K562 (cell line): Measurements from ENCODE around the gene GNAQ. TPM values are rescaled to one million over a fixed set of nuclear protein-coding genes. Genes with fewer than 3 reads are reported as not detected.

Source experiments
- CBFA2T3 ChIP-seq: fragments of 450-650 bp; IDR thresholded peaks from 2 replicates; pipeline ENCODE4 v1.6.1; 2017
- CXXC5 ChIP-seq: fragments of 250-450 bp; sonication (Bioruptor Pico); IDR thresholded peaks from 2 replicates; pipeline ENCODE4 v1.8.0; 2022; ENCODE audit warnings: inconsistent platforms, mild to moderate bottlenecking, moderate library complexity
- FOXJ2 ChIP-seq: fragments of 200-800 bp; sonication (Bioruptor generic); IDR thresholded peaks from 2 replicates; pipeline ENCODE4 v1.6.1; 2016; ENCODE audit warnings: missing genetic modification characterization, missing compliant biosample characterization
- HMGN3 ChIP-seq: IDR thresholded peaks from 2 replicates; pipeline ENCODE4 v1.6.1; 2011; ENCODE audit warnings: borderline replicate concordance, low read depth, mild to moderate bottlenecking, mixed read lengths, low read length; ENCODE audit not compliant: insufficient read length; ENCODE audit errors: extremely low read depth
- HNRNPL ChIP-seq: fragments of 200-400 bp; formaldehyde crosslinking; IDR thresholded peaks from 2 replicates; pipeline ENCODE4 v1.6.1; 2017; ENCODE audit warnings: low read depth, mild to moderate bottlenecking, low read length
- JUND ChIP-seq, 2 experiments: IDR thresholded peaks; 2 replicates in 1 of 2; 3 replicates in 1 of 2; pipeline ENCODE4 v1.6.1; 2011; ENCODE audit warnings: borderline replicate concordance in 2 of 2, low read depth in 2 of 2, low read length in 2 of 2, improper control_type of control experiment in 1 of 2, missing biosample characterization in 1 of 2, missing genetic modification characterization in 1 of 2, missing genetic modification reagents in 1 of 2
- KLF10 ChIP-seq: fragments of 250-450 bp; sonication (Bioruptor Pico); IDR thresholded peaks from 2 replicates; pipeline ENCODE4 v1.6.1; 2021; ENCODE audit warnings: matching md5 sums
- MEIS2 ChIP-seq: fragments of 450-650 bp; IDR thresholded peaks from 2 replicates; pipeline ENCODE4 v1.6.1; 2014; ENCODE audit warnings: mild to moderate bottlenecking; ENCODE audit not compliant: partially characterized antibody
- NEUROD1 ChIP-seq: fragments of 150-350 bp; IDR thresholded peaks from 2 replicates; pipeline ENCODE4 v1.6.1; 2014; ENCODE audit warnings: borderline replicate concordance, low read length, low read depth; ENCODE audit not compliant: partially characterized antibody
- NR2C1 ChIP-seq, 2 experiments: fragments of 450-650 bp; IDR thresholded peaks; 2 replicates each; pipeline ENCODE4 v1.6.1; 2017; ENCODE audit warnings: mild to moderate bottlenecking in 2 of 2, antibody characterized with exemption in 1 of 2, inconsistent platforms in 1 of 2, missing compliant biosample characterization in 1 of 2, missing genetic modification characterization in 1 of 2
- TAF7 ChIP-seq: fragments of 450-650 bp; IDR thresholded peaks from 2 replicates; pipeline ENCODE4 v1.6.1; 2016; ENCODE audit warnings: missing genetic modification characterization, missing compliant biosample characterization
- ZBED1 ChIP-seq: IDR thresholded peaks from 2 replicates; pipeline ENCODE4 v1.6.1; 2014
- ZNF165 ChIP-seq: fragments of 250-450 bp; sonication (Bioruptor Pico); IDR thresholded peaks from 2 replicates; pipeline ENCODE4 v1.4.0; 2020; ENCODE audit warnings: borderline replicate concordance
- ZNF644 ChIP-seq: fragments of 200-800 bp; sonication (Bioruptor generic); IDR thresholded peaks from 2 replicates; pipeline ENCODE4 v1.6.1; 2016; ENCODE audit warnings: low read depth, missing genetic modification characterization, missing compliant biosample characterization
- polyA plus RNA-seq, 8 experiments: library from polyadenylated mRNA; depleted of rRNA in 4 of 8; stranded (reverse) in 5 of 8; unstranded in 3 of 8; fragments of >200 nt; fragmentation: Nextera tagmentation in 2 of 8; fragmentation: Illumina TruSeq in 1 of 8; extraction: Ambion mirVana in 2 of 8; extraction: Trizol in 1 of 8; gene quantifications; 2 replicates each; pipeline versions ENCODE4 v1.2.1 to v1.2.3, GENCODE V29; 2011 to 2014; ENCODE audit warnings: inconsistent platforms in 1 of 8, missing spikeins in 1 of 8
- total RNA-seq, 7 experiments: library from RNA; depleted of rRNA in 6 of 7; stranded (reverse); fragments of >200 nt in 6 of 7; fragmentation: Illumina TruSeq in 2 of 7; extraction: Trizol in 2 of 7; gene quantifications; 2 replicates each; pipeline versions ENCODE4 v1.2.1 to v1.2.3, GENCODE V29; 2011 to 2021; ENCODE audit warnings: low replicate concordance in 1 of 7
- TF ChIP-seq, protein P1 (sequence below): fragments of 250-450 bp; sonication (Bioruptor Pico); IDR thresholded peaks from 2 replicates; pipeline ENCODE4 v1.4.0; 2020; ENCODE audit warnings: borderline replicate concordance
- TF ChIP-seq, protein P2 (sequence below): fragments of 450-650 bp; formaldehyde crosslinking; IDR thresholded peaks from 2 replicates; pipeline ENCODE4 v1.4.0; 2020; ENCODE audit warnings: mild to moderate bottlenecking
- TF ChIP-seq, protein P3 (sequence below), 2 experiments: fragments of 450-650 bp; IDR thresholded peaks; 2 replicates each; pipeline ENCODE4 v1.6.1; 2016; ENCODE audit warnings: mild to moderate bottlenecking in 2 of 2, borderline replicate concordance in 1 of 2, low read depth in 1 of 2, moderate library complexity in 1 of 2

The GNAQ gene
- total and polyA plus RNA-seq, 9 of the 15 experiments (the other 6 are each of a cell fraction or from before 2014, with no cell fraction given), result 4.8 to 27.9 (median 17.5) TPM

DNA sequence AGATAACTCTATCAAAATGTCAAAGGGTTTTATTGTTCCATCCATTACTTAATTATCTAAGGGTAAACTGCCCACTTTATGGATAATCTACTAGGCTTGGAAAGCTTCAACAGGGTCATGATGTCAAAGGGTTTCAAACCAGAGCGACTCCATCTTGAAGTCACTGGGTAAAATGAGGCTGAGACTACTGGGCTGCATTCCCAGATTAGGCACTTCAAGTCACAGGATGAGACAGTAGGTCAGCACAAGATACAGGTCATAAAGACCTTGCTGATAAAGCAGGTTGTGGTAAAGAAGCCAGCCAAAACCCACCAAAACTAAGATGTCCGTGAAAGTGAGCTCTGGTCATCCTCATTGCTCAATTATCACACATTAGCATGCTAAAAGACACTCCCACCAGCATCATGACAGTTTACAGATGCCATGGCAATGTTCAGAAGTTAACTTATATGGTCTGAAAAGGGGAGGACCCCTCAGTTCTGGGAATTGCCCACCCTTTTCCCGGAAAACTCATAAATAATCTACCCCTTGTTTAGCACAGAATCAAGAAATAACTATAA, 138.6 kb downstream of the GNAQ start (continued):
- TF ChIP-seq TAF7 (peak; percentile 57; the same call in 1 of the 2 replicates), CXXC5 (CRISPR knock-in tag) (peak; percentile 85), FOXJ2 (tag) (no peak), ZBED1 (no peak), ZNF165 (CRISPR knock-in tag) (peak; percentile 75; the same call in 1 of the 2 replicates), HNRNPL (no peak), HMGN3 (no peak), KLF10 (no peak), NEUROD1 (no peak), JUND (IDR thresholded peaks at IDR 0.05; ENCODE audit: borderline replicate concordance, low read depth, low read length) (no peak), JUND (tag; IDR thresholded peaks at IDR 0.05; ENCODE audit: borderline replicate concordance, low read depth, low read length) (peak; percentile 33; the same call in 1 of the 3 replicates), ZNF644 (tag) (peak; percentile 85; the same call in 1 of the 2 replicates), CBFA2T3 (peak; percentile 32; the same call in 1 of the 2 replicates), NR2C1 (IDR thresholded peaks at IDR 0.05) (no peak), NR2C1 (tag; IDR thresholded peaks at IDR 0.05) (peak; percentile 88), MEIS2 (peak; percentile 70)
- TF ChIP-seq, protein P1, sequence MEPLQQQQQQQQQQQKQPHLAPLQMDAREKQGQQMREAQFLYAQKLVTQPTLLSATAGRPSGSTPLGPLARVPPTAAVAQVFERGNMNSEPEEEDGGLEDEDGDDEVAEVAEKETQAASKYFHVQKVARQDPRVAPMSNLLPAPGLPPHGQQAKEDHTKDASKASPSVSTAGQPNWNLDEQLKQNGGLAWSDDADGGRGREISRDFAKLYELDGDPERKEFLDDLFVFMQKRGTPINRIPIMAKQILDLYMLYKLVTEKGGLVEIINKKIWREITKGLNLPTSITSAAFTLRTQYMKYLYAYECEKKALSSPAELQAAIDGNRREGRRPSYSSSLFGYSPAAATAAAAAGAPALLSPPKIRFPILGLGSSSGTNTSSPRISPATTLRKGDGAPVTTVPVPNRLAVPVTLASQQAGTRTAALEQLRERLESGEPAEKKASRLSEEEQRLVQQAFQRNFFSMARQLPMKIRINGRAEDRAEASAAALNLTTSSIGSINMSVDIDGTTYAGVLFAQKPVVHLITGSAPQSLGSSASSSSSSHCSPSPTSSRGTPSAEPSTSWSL (CRISPR knock-in tag), result no peak
- TF ChIP-seq, protein P2, sequence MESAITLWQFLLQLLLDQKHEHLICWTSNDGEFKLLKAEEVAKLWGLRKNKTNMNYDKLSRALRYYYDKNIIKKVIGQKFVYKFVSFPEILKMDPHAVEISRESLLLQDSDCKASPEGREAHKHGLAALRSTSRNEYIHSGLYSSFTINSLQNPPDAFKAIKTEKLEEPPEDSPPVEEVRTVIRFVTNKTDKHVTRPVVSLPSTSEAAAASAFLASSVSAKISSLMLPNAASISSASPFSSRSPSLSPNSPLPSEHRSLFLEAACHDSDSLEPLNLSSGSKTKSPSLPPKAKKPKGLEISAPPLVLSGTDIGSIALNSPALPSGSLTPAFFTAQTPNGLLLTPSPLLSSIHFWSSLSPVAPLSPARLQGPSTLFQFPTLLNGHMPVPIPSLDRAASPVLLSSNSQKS (CRISPR knock-in tag), result 0 out of 2 replicates have a peak, but pooled peaks have one; percentile 68
- TF ChIP-seq, protein P3, sequence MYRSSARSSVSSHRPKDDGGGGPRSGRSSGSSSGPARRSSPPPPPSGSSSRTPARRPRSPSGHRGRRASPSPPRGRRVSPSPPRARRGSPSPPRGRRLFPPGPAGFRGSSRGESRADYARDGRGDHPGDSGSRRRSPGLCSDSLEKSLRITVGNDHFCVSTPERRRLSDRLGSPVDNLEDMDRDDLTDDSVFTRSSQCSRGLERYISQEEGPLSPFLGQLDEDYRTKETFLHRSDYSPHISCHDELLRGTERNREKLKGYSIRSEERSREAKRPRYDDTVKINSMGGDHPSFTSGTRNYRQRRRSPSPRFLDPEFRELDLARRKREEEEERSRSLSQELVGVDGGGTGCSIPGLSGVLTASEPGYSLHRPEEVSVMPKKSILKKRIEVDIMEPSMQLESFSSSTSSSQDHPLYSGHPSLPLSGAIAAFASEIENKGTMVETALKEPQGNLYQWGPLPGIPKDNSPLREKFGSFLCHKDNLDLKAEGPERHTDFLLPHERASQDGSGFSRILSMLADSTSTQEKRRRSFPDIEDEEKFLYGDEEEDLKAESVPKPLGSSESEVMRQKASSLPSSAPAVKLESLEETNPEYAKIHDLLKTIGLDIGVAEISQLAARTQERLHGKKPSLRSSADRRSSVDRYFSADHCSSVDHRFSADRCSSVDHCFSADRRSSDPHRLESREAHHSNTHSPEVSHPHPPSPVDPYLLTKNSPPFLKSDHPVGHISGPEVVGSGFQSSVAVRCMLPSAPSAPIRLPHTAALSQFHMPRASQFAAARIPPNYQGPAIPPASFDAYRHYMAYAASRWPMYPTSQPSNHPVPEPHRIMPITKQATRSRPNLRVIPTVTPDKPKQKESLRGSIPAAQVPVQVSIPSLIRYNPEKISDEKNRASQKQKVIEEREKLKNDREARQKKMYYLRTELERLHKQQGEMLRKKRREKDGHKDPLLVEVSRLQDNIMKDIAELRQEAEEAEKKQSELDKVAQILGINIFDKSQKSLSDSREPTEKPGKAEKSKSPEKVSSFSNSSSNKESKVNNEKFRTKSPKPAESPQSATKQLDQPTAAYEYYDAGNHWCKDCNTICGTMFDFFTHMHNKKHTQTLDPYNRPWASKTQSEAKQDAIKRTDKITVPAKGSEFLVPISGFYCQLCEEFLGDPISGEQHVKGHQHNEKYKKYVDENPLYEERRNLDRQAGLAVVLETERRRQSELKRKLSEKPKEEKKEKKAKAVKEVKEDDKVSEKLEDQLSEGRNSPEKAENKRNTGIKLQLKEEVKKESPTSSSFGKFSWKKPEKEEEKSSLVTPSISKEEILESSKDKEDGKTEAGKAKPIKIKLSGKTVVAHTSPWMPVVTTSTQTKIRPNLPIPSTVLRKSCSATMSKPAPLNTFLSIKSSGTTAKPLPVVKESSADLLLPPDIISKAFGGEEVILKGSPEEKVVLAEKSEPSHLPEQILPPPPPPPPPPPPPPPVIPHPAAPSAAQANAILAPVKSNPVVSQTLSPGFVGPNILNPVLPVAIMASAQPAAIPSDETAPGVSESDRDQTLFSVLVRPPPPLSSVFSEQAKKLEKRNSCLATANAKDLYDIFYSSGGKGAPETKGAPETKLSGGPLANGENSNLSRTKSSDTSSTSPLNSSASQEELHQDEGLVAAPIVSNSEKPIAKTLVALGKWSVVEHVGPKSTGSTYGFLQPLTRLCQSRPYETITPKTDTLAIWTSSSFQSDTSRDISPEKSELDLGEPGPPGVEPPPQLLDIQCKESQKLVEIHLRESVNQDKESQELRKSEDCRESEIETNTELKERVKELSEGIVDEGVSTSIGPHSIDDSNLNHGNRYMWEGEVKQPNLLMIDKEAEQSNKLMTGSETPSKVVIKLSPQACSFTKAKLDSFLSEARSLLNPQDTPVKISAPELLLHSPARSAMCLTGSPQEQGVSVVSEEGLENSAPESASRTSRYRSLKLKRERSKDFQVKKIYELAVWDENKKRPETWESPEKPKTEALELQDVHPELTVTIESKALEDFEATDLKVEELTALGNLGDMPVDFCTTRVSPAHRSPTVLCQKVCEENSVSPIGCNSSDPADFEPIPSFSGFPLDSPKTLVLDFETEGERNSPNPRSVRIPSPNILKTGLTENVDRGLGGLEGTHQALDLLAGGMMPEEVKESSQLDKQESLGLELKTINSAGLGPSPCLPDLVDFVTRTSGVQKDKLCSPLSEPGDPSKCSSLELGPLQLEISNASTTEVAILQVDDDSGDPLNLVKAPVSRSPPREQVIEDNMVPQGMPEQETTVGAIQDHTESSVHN (IDR thresholded peaks at IDR 0.05; ENCODE audit: borderline replicate concordance in 1 of 2, low read depth in 1 of 2), result no peak
